Measurements from ENCODE around the gene OAS2.
"Not testable (repeated sequence)": the region's sequence is repeated elsewhere in the genome, so short reads cannot be mapped to it uniquely, and the experiment has no call there.

Gene OAS2

GRCh38 chr12:112979041-112979680, 842 bp downstream of the OAS2 start:
- peak; percentile 20 to 32 (median 24) for DNase-seq (ENCODE audit: low read depth in 2 of 3, low spot score in 1 of 3)

DNA sequence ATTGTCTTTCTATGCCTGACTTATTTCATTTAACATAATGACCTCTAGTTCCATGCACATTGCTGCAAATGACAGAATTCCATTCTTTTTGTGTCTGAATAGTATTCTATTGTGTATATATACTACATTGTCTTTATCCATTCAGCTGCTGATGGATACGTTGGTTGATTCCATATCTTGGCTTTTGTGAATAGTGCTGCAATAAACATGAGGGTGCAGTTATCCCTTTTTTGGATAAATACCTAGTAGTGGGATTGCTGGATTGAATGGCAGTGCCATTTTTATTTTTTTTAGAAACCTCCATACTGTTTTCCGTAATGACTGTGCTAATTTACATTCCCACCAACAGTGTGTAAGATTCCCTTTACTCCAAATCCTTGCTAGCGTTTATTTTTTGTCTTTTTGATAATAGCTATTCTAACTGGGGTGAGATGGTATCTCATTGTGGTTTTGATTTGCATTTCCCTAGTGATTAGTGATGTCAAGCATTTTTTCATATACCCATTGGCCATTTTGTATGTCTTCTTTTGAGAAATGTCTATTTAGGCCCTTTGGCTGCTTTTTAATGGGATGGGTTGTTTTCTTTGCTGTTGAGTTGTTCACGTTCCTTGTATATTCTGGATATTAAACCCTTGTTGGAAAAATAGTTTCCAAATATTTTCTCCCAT, 2.3 kb downstream of the OAS2 start:
- no peak for DNase-seq (ENCODE audit: low read depth in 2 of 3, low spot score in 1 of 3)

DNA sequence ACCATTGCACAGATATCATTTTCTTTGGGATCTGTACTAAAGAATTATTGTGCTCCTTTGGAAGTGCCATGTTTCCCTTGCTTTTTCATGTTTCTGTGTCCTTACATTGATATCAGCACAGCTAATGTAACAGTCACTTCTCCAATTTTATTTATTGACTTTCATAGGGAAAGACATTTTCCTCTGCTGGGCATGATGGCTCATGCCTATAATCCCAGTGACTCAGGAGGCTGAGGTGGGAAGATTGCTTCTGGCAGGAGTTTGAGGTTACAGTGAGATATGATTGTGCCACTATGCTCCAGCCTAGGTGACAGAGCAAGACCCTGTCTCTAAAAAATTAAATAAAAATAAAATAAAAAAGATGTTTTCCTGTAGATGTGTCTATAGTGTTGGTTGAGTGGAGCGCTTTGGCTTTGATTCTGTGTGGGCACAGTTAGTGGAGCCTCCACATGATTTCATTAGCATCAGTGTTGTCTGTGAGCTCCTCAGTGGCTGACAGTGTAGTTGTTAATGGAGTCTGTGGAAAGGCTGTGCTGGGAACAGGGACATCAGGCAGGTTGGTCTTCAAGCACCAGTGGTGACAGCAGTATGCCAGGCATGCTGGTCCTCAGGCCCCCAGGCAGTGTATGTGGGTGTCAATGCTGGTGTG, 7.4 kb downstream of the OAS2 start:
- DNase-seq (ENCODE audit: low read depth in 2 of 3, low spot score in 1 of 3) = no peak

DNA sequence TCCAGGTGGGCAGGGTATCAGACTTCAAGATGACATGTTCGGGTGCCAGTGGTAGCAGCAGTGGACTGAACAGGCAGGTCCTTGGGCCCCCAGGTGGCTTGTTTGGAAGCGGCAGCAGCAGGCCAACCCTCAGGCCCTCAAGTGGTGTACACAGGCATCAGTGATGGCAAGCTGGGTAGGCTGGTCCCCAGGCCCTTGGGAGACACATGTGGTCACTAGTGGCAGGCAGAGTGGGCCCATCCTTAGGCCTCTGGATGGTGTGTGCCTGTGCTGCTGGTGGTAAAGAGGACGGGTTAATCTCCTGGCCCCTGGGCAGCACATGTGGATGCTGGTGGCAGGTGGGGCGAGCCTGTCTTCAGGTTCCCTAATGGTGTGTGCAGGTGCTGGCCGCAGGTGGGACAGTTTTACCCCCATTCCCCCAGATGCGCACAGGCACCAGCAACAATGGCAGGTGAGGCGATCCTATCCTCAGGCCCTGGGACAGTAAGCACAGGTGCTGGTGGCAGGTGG, 8.0 kb downstream of the OAS2 start:
- DNase-seq (ENCODE audit: low read depth in 2 of 3, low spot score in 1 of 3) = no peak

GRCh38 chr12:112987561-112987960, 9.2 kb downstream of the OAS2 start:
- no peak for DNase-seq (ENCODE audit: low read depth in 2 of 3, low spot score in 1 of 3)

DNA sequence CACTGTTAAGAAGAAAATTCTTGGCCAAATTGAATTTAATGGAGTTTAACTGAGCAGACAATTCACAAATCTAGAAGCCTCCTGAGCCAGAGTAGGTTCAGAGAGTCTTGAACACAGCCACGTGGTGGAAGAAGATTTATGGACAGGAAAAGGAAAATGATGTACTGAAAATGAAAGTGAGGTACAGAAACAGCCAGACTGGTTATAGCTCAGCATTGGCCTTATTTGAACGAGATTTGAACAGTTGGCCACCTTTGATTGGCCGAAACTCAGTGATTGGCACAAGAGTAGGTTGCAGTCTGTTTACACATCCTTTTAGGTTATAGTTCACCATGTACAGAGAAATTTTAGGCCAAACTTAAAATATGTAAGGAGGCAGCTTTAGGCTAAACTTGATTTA, 9.9 kb downstream of the OAS2 start:
- no peak for DNase-seq (ENCODE audit: low read depth in 2 of 3, low spot score in 1 of 3)

DNA sequence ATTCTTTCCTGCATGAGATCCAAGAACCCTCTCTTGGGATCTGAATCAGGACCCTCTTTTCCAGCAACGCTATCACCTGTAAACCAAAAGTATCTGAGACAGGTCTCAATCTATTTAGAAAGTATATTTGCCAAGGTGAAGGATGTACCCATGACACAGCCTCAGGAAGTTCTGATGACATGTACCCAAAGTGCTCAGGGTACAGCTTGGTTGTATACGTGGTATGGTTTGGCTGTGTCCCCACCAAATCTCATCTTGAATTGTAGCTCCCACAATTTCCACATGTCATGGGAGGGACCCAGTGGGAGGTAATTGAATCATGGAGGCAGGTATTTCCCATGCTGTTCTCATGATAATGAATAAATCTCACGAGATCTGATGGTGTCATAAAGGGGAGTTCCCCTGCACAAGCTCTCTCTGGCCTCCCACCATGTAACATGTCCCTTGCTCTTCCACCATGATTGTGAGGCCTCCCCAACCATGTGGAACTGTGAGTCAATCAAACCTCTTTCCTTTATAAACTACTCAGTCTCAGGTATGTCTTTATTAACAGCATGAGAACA, 10.6 kb downstream of the OAS2 start:
- not testable (repeated sequence) for DNase-seq (ENCODE audit: low read depth in 2 of 3, low spot score in 1 of 3)

- no peak for DNase-seq (ENCODE audit: low read depth in 2 of 3, low spot score in 1 of 3)
These were observed 11.5 kb downstream of the OAS2 start for GRCh38 chr12:112989806-112990205.

DNA sequence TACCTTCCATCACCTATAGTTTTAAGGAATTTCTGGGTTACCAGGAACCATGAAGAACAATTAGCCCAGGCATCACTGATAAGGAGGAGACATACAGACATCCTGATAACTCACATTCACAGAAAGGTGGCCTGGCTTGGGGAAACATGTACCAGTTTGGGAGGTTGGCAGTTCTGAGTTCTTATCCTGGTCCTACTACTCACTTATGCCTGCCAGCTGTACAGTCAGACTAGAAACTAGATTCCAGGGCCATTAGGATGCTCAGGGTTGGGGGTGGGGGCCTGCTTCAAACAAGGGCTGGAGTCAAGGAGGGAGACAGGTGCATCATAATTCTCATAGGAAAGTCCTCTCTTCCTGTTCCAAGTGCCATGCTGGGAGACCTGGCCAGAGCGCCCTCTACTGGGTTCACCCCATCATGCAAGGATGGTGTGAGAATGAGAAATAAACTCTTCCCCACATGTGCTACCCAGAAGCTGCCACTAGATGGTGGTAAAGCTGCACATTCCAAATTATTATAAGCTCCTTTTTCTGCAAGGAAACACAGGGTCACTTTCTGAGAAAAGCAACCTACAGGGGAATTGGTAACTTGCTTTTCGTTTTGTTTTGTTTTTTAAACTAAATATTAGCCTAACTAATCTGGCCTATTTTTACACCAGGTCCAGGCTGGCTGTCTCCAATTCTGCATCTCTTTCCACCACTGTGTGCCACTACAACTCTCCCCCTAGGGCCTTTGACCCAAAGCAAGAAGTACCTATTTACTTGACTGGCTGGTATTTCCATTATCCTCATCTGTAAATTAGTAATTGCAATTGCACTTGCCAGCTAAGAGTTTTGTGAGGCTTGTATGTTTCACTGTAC, 14.5 kb downstream of the OAS2 start:
- DNase-seq (ENCODE audit: low read depth in 2 of 3, low spot score in 1 of 3) = peak; percentile 48 to 58 (median 52)

GRCh38 chr12:112995008-112995407, 16.7 kb downstream of the OAS2 start:
- DNase-seq (ENCODE audit: low read depth in 2 of 3, low spot score in 1 of 3) = no peak

- DNase-seq (ENCODE audit: low read depth in 2 of 3, low spot score in 1 of 3) = no peak
These were observed 18.2 kb downstream of the OAS2 start for GRCh38 chr12:112996501-112996900.

DNA sequence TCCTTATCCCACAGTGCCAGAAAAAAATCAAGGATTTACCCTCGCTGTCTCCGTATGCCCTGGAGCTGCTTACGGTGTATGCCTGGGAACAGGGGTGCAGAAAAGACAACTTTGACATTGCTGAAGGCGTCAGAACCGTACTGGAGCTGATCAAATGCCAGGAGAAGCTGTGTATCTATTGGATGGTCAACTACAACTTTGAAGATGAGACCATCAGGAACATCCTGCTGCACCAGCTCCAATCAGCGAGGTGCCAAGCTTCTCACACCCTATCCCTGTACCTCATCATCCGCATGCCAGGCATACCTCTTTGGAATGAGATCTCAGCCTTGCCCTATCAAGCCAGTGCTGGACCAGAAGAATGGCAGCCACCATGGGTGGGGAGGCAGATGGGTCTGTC, 19.2 kb downstream of the OAS2 start:
- DNase-seq (ENCODE audit: low read depth in 2 of 3, low spot score in 1 of 3) = no peak

- DNase-seq (ENCODE audit: low read depth in 2 of 3, low spot score in 1 of 3) = no peak
These were observed 20.9 kb downstream of the OAS2 start for GRCh38 chr12:112998987-112999767.

GRCh38 chr12:113000433-113000832, 22.1 kb downstream of the OAS2 start:
- DNase-seq (ENCODE audit: low read depth in 2 of 3, low spot score in 1 of 3) = no peak

- no peak for DNase-seq (ENCODE audit: low read depth in 2 of 3, low spot score in 1 of 3)
These were observed 23.8 kb downstream of the OAS2 start for GRCh38 chr12:113002155-113002554.

DNA sequence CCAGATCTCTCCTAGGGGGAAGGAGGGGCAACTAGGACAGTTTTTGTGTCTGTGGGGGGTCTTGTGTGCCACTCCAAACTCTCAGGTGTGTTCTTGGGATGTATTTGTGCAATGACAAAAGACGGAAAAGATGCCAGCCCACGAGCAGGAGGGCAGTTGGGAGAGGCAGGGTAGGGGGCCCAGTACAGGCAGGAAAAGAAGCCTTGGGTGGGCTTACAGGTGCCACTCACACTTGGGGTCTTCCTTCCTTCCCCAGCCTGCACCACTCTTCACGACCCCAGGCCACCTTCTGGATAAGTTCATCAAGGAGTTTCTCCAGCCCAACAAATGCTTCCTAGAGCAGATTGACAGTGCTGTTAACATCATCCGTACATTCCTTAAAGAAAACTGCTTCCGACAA, 24.4 kb downstream of the OAS2 start:
- DNase-seq (ENCODE audit: low read depth in 2 of 3, low spot score in 1 of 3) = no peak

- DNase-seq (ENCODE audit: low read depth in 2 of 3, low spot score in 1 of 3) = no peak
These were observed 25.3 kb downstream of the OAS2 start for GRCh38 chr12:113003636-113004035.

DNA sequence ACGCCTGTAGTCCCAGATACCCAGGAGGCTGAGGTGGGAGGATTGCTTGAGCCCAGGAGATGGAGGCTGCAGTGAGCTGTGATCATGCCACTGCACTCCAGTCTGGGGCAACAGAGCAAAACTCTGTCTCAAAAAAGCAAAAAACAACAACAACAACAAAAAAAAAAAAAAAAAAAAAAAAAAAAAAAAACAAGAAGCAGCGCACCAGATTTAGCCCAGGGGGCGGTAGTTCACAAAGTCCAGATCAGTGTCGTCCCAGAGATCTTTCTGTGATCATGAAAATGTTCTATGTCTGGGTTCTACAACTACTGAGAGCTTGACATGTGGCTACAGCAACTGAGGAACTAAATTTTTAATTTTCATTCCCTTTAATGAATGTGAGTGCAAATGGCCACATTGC, 27.4 kb downstream of the OAS2 start:
- no peak for DNase-seq (ENCODE audit: low read depth in 2 of 3, low spot score in 1 of 3)

DNA sequence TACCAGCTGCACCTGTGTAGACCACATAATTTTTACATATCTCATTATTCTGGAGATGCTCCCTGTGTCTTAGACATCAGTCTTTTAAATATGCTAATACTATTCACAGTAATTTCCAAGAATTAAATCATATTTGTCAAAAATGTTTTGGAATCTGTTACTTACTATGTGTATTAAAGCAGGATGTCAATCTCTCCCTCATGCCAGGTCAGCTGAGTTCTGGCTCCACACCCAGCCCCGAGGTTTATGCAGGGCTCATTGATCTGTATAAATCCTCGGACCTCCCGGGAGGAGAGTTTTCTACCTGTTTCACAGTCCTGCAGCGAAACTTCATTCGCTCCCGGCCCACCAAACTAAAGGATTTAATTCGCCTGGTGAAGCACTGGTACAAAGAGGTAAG, 27.9 kb downstream of the OAS2 start:
- no peak for DNase-seq (ENCODE audit: low read depth in 2 of 3, low spot score in 1 of 3)

- no peak for DNase-seq (ENCODE audit: low read depth in 2 of 3, low spot score in 1 of 3)
These were observed 28.3 kb downstream of the OAS2 start for GRCh38 chr12:113006641-113007040.
